Adrenal gland (tissue), 5 donors: ENCODE results near the gene TLL1.

Experiments
- CTCF ChIP-seq, 6 experiments: fragments of 450-650 bp in 4 of 6; fragments of 200-600 bp in 2 of 6; sonication (generic) in 1 of 6; IDR thresholded peaks; 1 replicate in 5 of 6; 2 replicates in 1 of 6; pipeline versions ENCODE4 v1.5.1 to v1.8.0; 2016 to 2021; ENCODE audit warnings: antibody characterized with exemption in 6 of 6, mild to moderate bottlenecking in 2 of 6, moderate library complexity in 1 of 6
- POLR2A ChIP-seq, 2 donors: fragments of 450-650 bp; IDR thresholded peaks; one replicate each; pipeline ENCODE4 v1.6.1; 2017; ENCODE audit warnings: antibody characterized with exemption in 2 of 2, mild to moderate bottlenecking in 2 of 2, moderate library complexity in 1 of 2
- donor health status: DM: no; HTN: no; CAD: no.

GRCh38 chr4:165842684-165843083 lies 30.4 kb upstream of the TLL1 start:
- TF ChIP-seq CTCF (IDR thresholded peaks at IDR 0.05) (no peak), POLR2A (IDR thresholded peaks at IDR 0.05) (no peak)
